Tibial nerve (tissue), 4 donors: Measurements from ENCODE around the gene OR52A1. TPM values are rescaled to one million over a fixed set of nuclear protein-coding genes. Genes with fewer than 3 reads are reported as not detected.

ENCODE experiments used
- DNase-seq, 2 donors: peaks; one replicate each; pipeline ENCODE4 v3.0.0-alpha.2; 2019; ENCODE audit warnings: low spot score in 2 of 2
- H3K27ac ChIP-seq, 4 donors: fragments of 200-600 bp; sonication (generic) in 3 of 4; one replicate each; pipeline ENCODE4 v1.5.1; 2017 to 2019; ENCODE audit warnings: mild to moderate bottlenecking in 1 of 4
- H3K27me3 ChIP-seq, 2 donors: fragments of 200-600 bp; sonication (generic) in 1 of 2; one replicate each; pipeline versions ENCODE4 v1.5.1 to v1.6.0; 2017 to 2019
- H3K36me3 ChIP-seq, 3 donors: fragments of 200-600 bp; sonication (generic); one replicate each; pipeline ENCODE4 v1.5.1; 2018 to 2019
- H3K4me1 ChIP-seq, 4 donors: fragments of 200-600 bp; sonication (generic) in 3 of 4; one replicate each; pipeline ENCODE4 v1.5.1; 2017 to 2019
- H3K4me3 ChIP-seq, 4 donors: fragments of 200-600 bp; sonication (generic) in 3 of 4; one replicate each; pipeline ENCODE4 v1.5.1; 2017 to 2019; ENCODE audit warnings: mild to moderate bottlenecking in 1 of 4, moderate library complexity in 1 of 4
- H3K9me3 ChIP-seq, 4 donors: fragments of 200-600 bp; sonication (generic) in 3 of 4; one replicate each; pipeline ENCODE4 v1.5.1; 2017 to 2019
- EP300 ChIP-seq, 2 donors: sonication (generic); formaldehyde crosslinking; IDR thresholded peaks; one replicate each; pipeline ENCODE4 v1.6.1; 2017; ENCODE audit warnings: antibody characterized with exemption in 2 of 2, mild to moderate bottlenecking in 1 of 2
- POLR2A ChIP-seq, 2 donors: fragments of 450-650 bp; IDR thresholded peaks; one replicate each; pipeline ENCODE4 v1.6.1; 2017; ENCODE audit warnings: antibody characterized with exemption in 2 of 2, mild to moderate bottlenecking in 2 of 2, moderate library complexity in 2 of 2
- WGBS, 2 donors: methylation state at CpG; one replicate each; pipeline ENCODE4 v1.1.5; 2018; 5-methylcytosine and 5-hydroxymethylcytosine counted together
- total RNA-seq, 4 donors: library from RNA; depleted of rRNA; stranded (reverse); fragments of >200 nt; gene quantifications; one replicate each; pipeline ENCODE4 v1.1.0, GENCODE V29; 2016
- TF ChIP-seq, protein P1 (sequence below), 5 experiments: fragments of 200-600 bp in 3 of 5; fragments of 450-650 bp in 2 of 5; sonication (generic) in 3 of 5; IDR thresholded peaks; one replicate each; pipeline ENCODE4 v1.5.1; 2016 to 2019; ENCODE audit warnings: antibody characterized with exemption in 5 of 5, mild to moderate bottlenecking in 3 of 5, moderate library complexity in 2 of 5

OR52A1 gene
- total RNA-seq, 4 donors from 2014 or later: not detected

- Histone ChIP-seq H3K4me3 (no peak overlapping the region), H3K36me3 (no peaks in the 10 kb centered on the region), H3K4me1 (no peaks in the 10 kb centered on the region), H3K27ac (no peak overlapping the region), H3K27me3 (no peaks in the 10 kb centered on the region), H3K9me3 (no peaks in the 10 kb centered on the region)
- no peak for DNase-seq
- WGBS, 2 donors: 43 to 56% methylated on average over 3 of the region's 3 CpGs
- no peak for TF ChIP-seq POLR2A (IDR thresholded peaks at IDR 0.05)
- no peak for TF ChIP-seq EP300 (IDR thresholded peaks at IDR 0.05)
- TF ChIP-seq, protein P1, sequence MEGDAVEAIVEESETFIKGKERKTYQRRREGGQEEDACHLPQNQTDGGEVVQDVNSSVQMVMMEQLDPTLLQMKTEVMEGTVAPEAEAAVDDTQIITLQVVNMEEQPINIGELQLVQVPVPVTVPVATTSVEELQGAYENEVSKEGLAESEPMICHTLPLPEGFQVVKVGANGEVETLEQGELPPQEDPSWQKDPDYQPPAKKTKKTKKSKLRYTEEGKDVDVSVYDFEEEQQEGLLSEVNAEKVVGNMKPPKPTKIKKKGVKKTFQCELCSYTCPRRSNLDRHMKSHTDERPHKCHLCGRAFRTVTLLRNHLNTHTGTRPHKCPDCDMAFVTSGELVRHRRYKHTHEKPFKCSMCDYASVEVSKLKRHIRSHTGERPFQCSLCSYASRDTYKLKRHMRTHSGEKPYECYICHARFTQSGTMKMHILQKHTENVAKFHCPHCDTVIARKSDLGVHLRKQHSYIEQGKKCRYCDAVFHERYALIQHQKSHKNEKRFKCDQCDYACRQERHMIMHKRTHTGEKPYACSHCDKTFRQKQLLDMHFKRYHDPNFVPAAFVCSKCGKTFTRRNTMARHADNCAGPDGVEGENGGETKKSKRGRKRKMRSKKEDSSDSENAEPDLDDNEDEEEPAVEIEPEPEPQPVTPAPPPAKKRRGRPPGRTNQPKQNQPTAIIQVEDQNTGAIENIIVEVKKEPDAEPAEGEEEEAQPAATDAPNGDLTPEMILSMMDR (IDR thresholded peaks at IDR 0.05): no peak
Measured at GRCh38 chr11:5196731-5197130, 42.2 kb upstream of the OR52A1 start.

DNA sequence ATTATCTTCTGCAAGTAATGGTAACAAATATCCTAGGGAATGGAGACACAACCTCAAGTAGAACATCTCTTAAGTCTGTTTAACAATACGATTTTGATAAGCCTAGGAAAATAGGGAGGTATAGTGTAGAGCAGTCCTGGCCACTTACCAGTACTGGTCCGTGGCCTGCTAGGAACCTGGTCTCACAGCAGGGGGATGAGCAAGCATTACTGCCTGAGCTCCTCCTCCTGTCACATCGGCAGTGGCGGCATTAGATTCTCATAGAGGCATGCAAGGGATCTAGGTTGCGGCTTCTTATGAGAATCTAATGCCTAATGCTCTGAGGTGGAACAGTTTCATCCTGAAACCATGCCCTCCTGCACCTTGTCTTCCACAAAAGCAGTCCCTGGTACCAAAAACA is 41.5 kb upstream of the OR52A1 start:
- no peaks in the 10 kb centered on the region for H3K27me3 ChIP-seq
- H3K36me3 ChIP-seq: no peaks in the 10 kb centered on the region
- no peak overlapping the region for H3K4me3 ChIP-seq
- TF ChIP-seq EP300 (IDR thresholded peaks at IDR 0.05): no peak
- TF ChIP-seq POLR2A (IDR thresholded peaks at IDR 0.05): no peak
- TF ChIP-seq, protein P1 (IDR thresholded peaks at IDR 0.05): no peak
- WGBS, 2 donors: 74 to 87% methylated on average over 5 of the region's 5 CpGs
- no peak overlapping the region for H3K27ac ChIP-seq
- no peaks in the 10 kb centered on the region for H3K9me3 ChIP-seq
- DNase-seq: no peak
- H3K4me1 ChIP-seq: no peaks in the 10 kb centered on the region

GRCh38 chr11:5192738-5193137 is 38.2 kb upstream of the OR52A1 start:
- Histone ChIP-seq H3K27me3 (no peaks in the 10 kb centered on the region), H3K9me3 (peaks cover 0 to 8% (median 0%) of the 10 kb centered on the region in 4 donors), H3K4me3 (no peak overlapping the region), H3K4me1 (no peaks in the 10 kb centered on the region), H3K27ac (no peak overlapping the region), H3K36me3 (no peaks in the 10 kb centered on the region)
- no peak for DNase-seq
- 0 to 23% methylated on average over 1 of the region's 1 CpG for WGBS, 2 donors
- TF ChIP-seq EP300 (IDR thresholded peaks at IDR 0.05) (no peak), POLR2A (IDR thresholded peaks at IDR 0.05) (no peak)
- TF ChIP-seq, protein P1 (IDR thresholded peaks at IDR 0.05): no peak

GRCh38 chr11:5188201-5188600 is 33.6 kb upstream of the OR52A1 start:
- Histone ChIP-seq H3K27ac (no peak overlapping the region), H3K4me3 (no peak overlapping the region), H3K9me3 (peaks cover 0 to 8% (median 0%) of the 10 kb centered on the region in 4 donors), H3K36me3 (no peaks in the 10 kb centered on the region), H3K27me3 (no peaks in the 10 kb centered on the region), H3K4me1 (no peaks in the 10 kb centered on the region)
- 89 to 90% methylated on average over 2 of the region's 2 CpGs for WGBS, 2 donors
- no peak for DNase-seq
- TF ChIP-seq EP300 (IDR thresholded peaks at IDR 0.05): no peak
- no peak for TF ChIP-seq POLR2A (IDR thresholded peaks at IDR 0.05)

DNA sequence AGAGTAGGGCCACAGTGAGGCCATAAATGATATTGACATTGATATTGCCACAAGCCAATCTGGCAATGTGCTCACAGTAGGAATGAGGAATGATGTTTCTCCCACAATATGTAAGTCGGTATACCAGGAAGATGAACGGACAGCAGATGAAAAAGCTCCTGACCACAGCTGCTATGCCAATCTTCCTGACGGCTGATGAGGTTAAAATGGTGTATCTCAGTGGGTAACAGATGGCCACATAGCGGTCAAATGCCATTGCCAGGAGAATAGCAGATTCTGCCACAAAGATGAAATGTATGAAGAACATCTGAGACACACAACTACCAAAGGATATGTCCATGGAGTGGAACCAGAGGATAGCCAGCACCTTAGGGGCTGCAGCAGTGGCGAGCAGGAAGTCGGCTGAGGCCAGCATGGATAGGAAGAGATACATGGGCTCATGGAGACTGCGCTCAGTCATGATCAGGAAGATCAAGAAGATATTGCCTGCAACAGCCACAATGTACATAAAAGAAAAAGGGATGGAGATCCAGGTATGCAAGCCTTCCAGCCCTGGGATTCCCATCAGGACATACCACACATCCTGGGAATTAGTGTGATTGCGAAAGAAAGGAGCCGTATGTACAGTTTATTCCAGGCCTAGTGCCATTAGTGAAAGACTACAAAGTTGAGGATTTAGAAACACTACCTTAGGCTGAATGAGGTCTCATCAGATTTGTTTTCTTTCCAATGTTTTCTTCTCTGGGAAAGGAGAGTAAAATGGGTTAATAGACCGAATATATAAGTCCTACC is 23.7 kb upstream of the OR52A1 start:
- Histone ChIP-seq H3K27ac (no peak overlapping the region), H3K9me3 (no peaks in the 10 kb centered on the region), H3K4me1 (no peaks in the 10 kb centered on the region), H3K4me3 (no peak overlapping the region), H3K27me3 (no peaks in the 10 kb centered on the region), H3K36me3 (no peaks in the 10 kb centered on the region)
- no peak for DNase-seq
- 84 to 88% methylated on average over 10 of the region's 10 CpGs for WGBS, 2 donors
- TF ChIP-seq POLR2A (IDR thresholded peaks at IDR 0.05) (no peak), EP300 (IDR thresholded peaks at IDR 0.05) (no peak)
- TF ChIP-seq, protein P1 (IDR thresholded peaks at IDR 0.05): no peak
